ENCODE measurements around the gene CSNK1D. TPM values are rescaled to one million over a fixed set of nuclear protein-coding genes. Genes with fewer than 3 reads are reported as not detected.

CSNK1D gene
- polyA plus RNA-seq, 1 donor from 2014 or later: 29.9 TPM

- H3K9me2 ChIP-seq (ENCODE audit: insufficient read depth, low read length): no peaks in the 10 kb centered on the region
- no peak overlapping the region for H2AFZ ChIP-seq (ENCODE audit: low read depth, low read length)
- peaks cover 38% of the 10 kb centered on the region for H3K27me3 ChIP-seq (ENCODE audit: insufficient read depth, low read depth, low read length)
- no peak for TF ChIP-seq CTCF (IDR thresholded peaks at IDR 0.05; ENCODE audit: poor library complexity, severe bottlenecking)
- TF ChIP-seq RAD21 (conservative IDR thresholded peaks at IDR 0.05): no peak
- no peak for TF ChIP-seq POLR2AphosphoS5 (IDR thresholded peaks at IDR 0.05)
- no peak for TF ChIP-seq EP300 (conservative IDR thresholded peaks at IDR 0.05; ENCODE audit: poor library complexity, severe bottlenecking)
- H4K20me1 ChIP-seq (ENCODE audit: insufficient read depth): no peaks in the 10 kb centered on the region
- H3K9me3 ChIP-seq (ENCODE audit: low read length): no peaks in the 10 kb centered on the region
- H3K9ac ChIP-seq (ENCODE audit: low read length): no peak overlapping the region
- H3K36me3 ChIP-seq (ENCODE audit: insufficient read depth, low read length): no peaks in the 10 kb centered on the region
- no peaks in the 10 kb centered on the region for H3F3A ChIP-seq (ENCODE audit: insufficient read depth, low read length, poor library complexity, severe bottlenecking)
- no peak overlapping the region for H3K4me2 ChIP-seq (ENCODE audit: low read length)
- no peak overlapping the region for H3K4me3 ChIP-seq (ENCODE audit: low read length)
- no peak overlapping the region for H3K27ac ChIP-seq (ENCODE audit: low read length)
- H3K79me2 ChIP-seq (replicated peaks; ENCODE audit: insufficient read depth, low read length): no peaks in the 10 kb centered on the region
Observed at GRCh38 chr17:82226146-82226808, 47.2 kb downstream of the CSNK1D start.

GRCh38 chr17:82225368-82226029, 48.0 kb downstream of the CSNK1D start:
- Histone ChIP-seq H3K9me3 (ENCODE audit: low read length) (no peaks in the 10 kb centered on the region), H2AFZ (ENCODE audit: low read depth, low read length) (no peak overlapping the region), H3K4me3 (ENCODE audit: low read length) (no peak overlapping the region), H3K27me3 (ENCODE audit: insufficient read depth, low read depth, low read length) (peaks cover 30% of the 10 kb centered on the region), H4K20me1 (ENCODE audit: insufficient read depth) (no peaks in the 10 kb centered on the region), H3K9ac (ENCODE audit: low read length) (no peak overlapping the region), H3K79me2 (replicated peaks; ENCODE audit: insufficient read depth, low read length) (no peaks in the 10 kb centered on the region), H3F3A (ENCODE audit: insufficient read depth, low read length, poor library complexity, severe bottlenecking) (no peaks in the 10 kb centered on the region), H3K9me2 (ENCODE audit: insufficient read depth, low read length) (no peaks in the 10 kb centered on the region), H3K36me3 (ENCODE audit: insufficient read depth, low read length) (no peaks in the 10 kb centered on the region), H3K4me2 (ENCODE audit: low read length) (no peak overlapping the region), H3K27ac (ENCODE audit: low read length) (no peak overlapping the region)
- TF ChIP-seq MXI1 (conservative IDR thresholded peaks at IDR 0.05; ENCODE audit: poor library complexity, severe bottlenecking): no peak
- TF ChIP-seq REST (IDR thresholded peaks at IDR 0.05; ENCODE audit: borderline replicate concordance): no peak
- TF ChIP-seq EP300 (conservative IDR thresholded peaks at IDR 0.05; ENCODE audit: poor library complexity, severe bottlenecking): no peak
- no peak for TF ChIP-seq EZH2 (IDR thresholded peaks at IDR 0.05; ENCODE audit: borderline replicate concordance, insufficient read depth, low read length, poor library complexity, severe bottlenecking)
- TF ChIP-seq TAF1 (IDR thresholded peaks at IDR 0.05; ENCODE audit: low read depth): no peak
- no peak for TF ChIP-seq SMC3 (conservative IDR thresholded peaks at IDR 0.05; ENCODE audit: poor library complexity)
- TF ChIP-seq POLR2AphosphoS5 (IDR thresholded peaks at IDR 0.05): no peak
- TF ChIP-seq RAD21 (conservative IDR thresholded peaks at IDR 0.05): no peak

All from neural cell (in vitro differentiated cells).